AG08395 (cell line): ENCODE results near the gene GABRA5.

ENCODE experiments used
- DNase-seq: peaks from one replicate; pipeline ENCODE4 v3.0.0; 2012; ENCODE audit warnings: mixed read lengths, low spot score

The GABRA5 gene

GRCh38 chr15:26928051-26928450, 61.2 kb downstream of the GABRA5 start:
- DNase-seq: peak; percentile 10

- no peak for DNase-seq
These were observed 62.7 kb downstream of the GABRA5 start for GRCh38 chr15:26929588-26929987.

- no peak for DNase-seq
These were observed 68.0 kb downstream of the GABRA5 start for GRCh38 chr15:26934848-26935247.

- no peak for DNase-seq
These were observed 68.5 kb downstream of the GABRA5 start for GRCh38 chr15:26935322-26935721.

- no peak for DNase-seq
These were observed 69.6 kb downstream of the GABRA5 start for GRCh38 chr15:26936502-26936901.

GRCh38 chr15:26937134-26937533, 70.3 kb downstream of the GABRA5 start:
- no peak for DNase-seq

GRCh38 chr15:26939398-26939797, 72.5 kb downstream of the GABRA5 start:
- no peak for DNase-seq

- DNase-seq: no peak
These were observed 74.6 kb downstream of the GABRA5 start for GRCh38 chr15:26941489-26941888.

- no peak for DNase-seq
These were observed 77.0 kb downstream of the GABRA5 start for GRCh38 chr15:26943866-26944265.

- no peak for DNase-seq
These were observed 78.2 kb downstream of the GABRA5 start for GRCh38 chr15:26945046-26945445.

GRCh38 chr15:26950001-26950400, 83.1 kb downstream of the GABRA5 start:
- DNase-seq: no peak

GRCh38 chr15:26954403-26954802, 87.5 kb downstream of the GABRA5 start:
- DNase-seq: no peak

- peak; percentile 63 for DNase-seq
These were observed 100.9 kb downstream of the GABRA5 start for GRCh38 chr15:26967719-26968269.

GRCh38 chr15:26968806-26969205, 101.9 kb downstream of the GABRA5 start:
- no peak for DNase-seq

- DNase-seq: no peak
These were observed 103.9 kb downstream of the GABRA5 start, which contains the start of gene GABRG3 for GRCh38 chr15:26970712-26971210. Gene GABRG3, plus strand, starts transcription at chr15:26971181.

- no peak for DNase-seq
These were observed 104.6 kb downstream of the GABRA5 start for GRCh38 chr15:26971271-26972018.

GRCh38 chr15:26972636-26973035, 105.8 kb downstream of the GABRA5 start:
- DNase-seq: no peak

GRCh38 chr15:26974120-26974780, 107.4 kb downstream of the GABRA5 start:
- peak; percentile 32 for DNase-seq

GRCh38 chr15:26981492-26981891, 114.6 kb downstream of the GABRA5 start:
- DNase-seq: no peak

- DNase-seq: no peak
These were observed 117.0 kb downstream of the GABRA5 start for GRCh38 chr15:26983822-26984221.

- no peak for DNase-seq
These were observed 118.2 kb downstream of the GABRA5 start for GRCh38 chr15:26985050-26985449.

GRCh38 chr15:26996250-26996649, 129.4 kb downstream of the GABRA5 start:
- no peak for DNase-seq
